ENCODE results near the gene FRMPD1. TPM values are rescaled to one million over a fixed set of nuclear protein-coding genes. Genes with fewer than 3 reads are reported as not detected.

Gene FRMPD1
- total and polyA plus RNA-seq, 2 of the 13 experiments (the other 11 are each of a cell fraction or from before 2014, with no cell fraction given) = not detected

- Histone ChIP-seq H3K9me3 (ENCODE audit: low read length) (no peaks in the 10 kb centered on the region), H3K4me3 (replicated peaks in 1 of 3; ENCODE audit: insufficient read depth in 1 of 3, low read depth in 2 of 3, low read length in 3 of 3) (peak overlapping the region; percentile 84 to 90 (median 89)), H3K79me2 (ENCODE audit: insufficient read depth, low read length) (peaks cover 9% of the 10 kb centered on the region), H3K36me3 (replicated peaks in 1 of 2; ENCODE audit: control insufficient read depth in 1 of 2, insufficient read depth in 2 of 2, low read length in 2 of 2) (peaks cover 2% of the 10 kb centered on the region in 2 experiments; a peak in 1 of 5 replicates), H3K27me3 (ENCODE audit: control insufficient read depth in 1 of 2, insufficient read depth in 2 of 2, low read length in 2 of 2) (peaks cover 0 to 1% of the 10 kb centered on the region in 2 experiments; a peak in 3 of 5 replicates), H2AFZ (ENCODE audit: low read length) (peak overlapping the region; percentile 93), H3K4me1 (ENCODE audit: insufficient read depth, low read length) (peaks cover 23% of the 10 kb centered on the region), H3K9ac (ENCODE audit: insufficient read depth, low read depth, low read length) (peak overlapping the region; percentile 80; the same call in 1 of the 2 replicates), H3K27ac (ENCODE audit: extremely low read length, insufficient read depth, low read length) (no peak overlapping the region), H3K4me2 (ENCODE audit: low read depth, low read length) (peak overlapping the region; percentile 79), H4K20me1 (ENCODE audit: insufficient read depth, low read length) (no peaks in the 10 kb centered on the region)
- TF ChIP-seq ZMYM4 (CRISPR knock-in tag; IDR thresholded peaks at IDR 0.05) = peak; percentile 36; the same call in 1 of the 2 replicates
- peak; percentile 61; the same call in 1 of the 2 replicates for TF ChIP-seq NFYC (CRISPR knock-in tag; IDR thresholded peaks at IDR 0.05)
- TF ChIP-seq HDAC6 (IDR thresholded peaks at IDR 0.05; ENCODE audit: low read depth, low read length) = no peak
- no peak for TF ChIP-seq MLLT10 (CRISPR knock-in tag; IDR thresholded peaks at IDR 0.05)
- peak; percentile 68 for TF ChIP-seq NFYB (CRISPR knock-in tag; IDR thresholded peaks at IDR 0.05)
- no peak for TF ChIP-seq ZNF766 (CRISPR knock-in tag; IDR thresholded peaks at IDR 0.05; ENCODE audit: borderline replicate concordance)
- no peak for TF ChIP-seq DDIT3 (CRISPR knock-in tag; IDR thresholded peaks at IDR 0.05)
- TF ChIP-seq BCLAF1 (IDR thresholded peaks at IDR 0.05) = no peak
- POLR2A ChIA-PET = interaction anchor here (0.7 to 1.1 kb wide), 5 partner anchors 32 to 608 kb away, joined by 3 to 6 read pairs (median 3); partner anchors contain the start of genes DCAF10 and EXOSC3
- intact Hi-C loops (cut with micrococcal nuclease; ENCODE audit: unreplicated experiment) = no loop called here
- CTCF ChIA-PET (ENCODE audit: low intra/inter-chr PET ratio, low total read pairs) = no interaction called here
- BruUV-seq (replicated peaks) = no TSS peak
- no peak for DNase-seq (ENCODE audit: low spot score)
- FAIRE-seq = no peak
- WGBS (ENCODE audit: low lambda C conversion rate) = 79% methylated on average over 29 of the region's 29 CpGs
- in situ Hi-C loops (cut with HindIII; ENCODE audit: extremely low pct_ligation_motif_present, low pct_unique_long_range_greater_than_20kb) = no loop called here
- no peak for ATAC-seq
Observed at GRCh38 chr9:37752642-37753488, 102.1 kb downstream of the FRMPD1 start.

Measured in HepG2 (cell line).